ENCODE measurements around the gene FOXP4.

The FOXP4 gene

DNA sequence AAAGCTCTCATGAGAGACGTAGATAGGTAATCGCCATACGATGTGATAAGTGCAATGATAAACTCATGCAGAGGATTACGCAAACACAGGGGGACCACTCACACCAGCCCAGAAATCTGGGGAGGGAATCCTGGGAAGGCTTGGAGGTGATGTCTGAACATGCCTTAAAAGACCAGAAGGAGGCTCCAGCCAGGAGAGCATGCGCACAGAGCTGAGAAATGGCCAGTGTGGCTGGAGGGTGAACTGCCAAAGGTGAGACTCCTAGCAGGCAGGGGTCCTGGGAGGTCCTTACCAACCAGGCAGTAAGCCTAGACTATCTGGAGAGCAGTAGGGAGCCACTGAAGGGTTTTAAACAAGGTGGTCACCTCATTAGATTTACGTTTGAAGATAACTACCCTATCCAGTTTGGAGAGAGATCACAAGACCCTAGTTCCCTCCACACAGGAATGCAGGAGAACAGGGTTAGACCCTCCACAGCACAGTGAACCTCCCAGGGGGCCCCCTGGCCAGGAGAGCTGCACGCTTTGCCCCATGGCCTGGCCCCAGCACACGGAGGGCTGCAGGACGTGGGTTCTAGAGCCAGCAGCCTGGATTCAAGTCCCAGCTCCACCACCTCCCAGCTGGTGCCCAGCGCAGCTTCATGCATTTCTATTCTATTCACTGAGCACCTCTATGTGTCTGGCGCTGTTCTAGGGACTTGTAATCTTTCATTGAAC is 105.2 kb downstream of the FOXP4 start:
- ChIA-PET POLR2A (no interaction called here), CTCF (interaction anchor here (1.5 kb wide), 2 partner anchors 10 to 283 kb away, joined by 4 to 8 read pairs; no protein-coding TSS in a partner anchor)
- TF ChIP-seq, protein P1, sequence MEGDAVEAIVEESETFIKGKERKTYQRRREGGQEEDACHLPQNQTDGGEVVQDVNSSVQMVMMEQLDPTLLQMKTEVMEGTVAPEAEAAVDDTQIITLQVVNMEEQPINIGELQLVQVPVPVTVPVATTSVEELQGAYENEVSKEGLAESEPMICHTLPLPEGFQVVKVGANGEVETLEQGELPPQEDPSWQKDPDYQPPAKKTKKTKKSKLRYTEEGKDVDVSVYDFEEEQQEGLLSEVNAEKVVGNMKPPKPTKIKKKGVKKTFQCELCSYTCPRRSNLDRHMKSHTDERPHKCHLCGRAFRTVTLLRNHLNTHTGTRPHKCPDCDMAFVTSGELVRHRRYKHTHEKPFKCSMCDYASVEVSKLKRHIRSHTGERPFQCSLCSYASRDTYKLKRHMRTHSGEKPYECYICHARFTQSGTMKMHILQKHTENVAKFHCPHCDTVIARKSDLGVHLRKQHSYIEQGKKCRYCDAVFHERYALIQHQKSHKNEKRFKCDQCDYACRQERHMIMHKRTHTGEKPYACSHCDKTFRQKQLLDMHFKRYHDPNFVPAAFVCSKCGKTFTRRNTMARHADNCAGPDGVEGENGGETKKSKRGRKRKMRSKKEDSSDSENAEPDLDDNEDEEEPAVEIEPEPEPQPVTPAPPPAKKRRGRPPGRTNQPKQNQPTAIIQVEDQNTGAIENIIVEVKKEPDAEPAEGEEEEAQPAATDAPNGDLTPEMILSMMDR (IDR thresholded peaks at IDR 0.05; ENCODE audit: control extremely low read depth, extremely low read depth, low read depth, missing control alignments) = no peak
- no peak for DNase-seq (ENCODE audit: extremely low spot score)
